AG09309 (cell line): ENCODE data around the gene UBE2H.

Experiments used
- DNase-seq: peaks from one replicate; pipeline ENCODE4 v3.0.0-alpha.2; 2010; ENCODE audit warnings: low read depth
- H3K4me3 ChIP-seq: 2 replicates; pipeline ENCODE4 v1.5.1; 2011; ENCODE audit warnings: mild to moderate bottlenecking, low read depth, low read length, moderate library complexity; ENCODE audit not compliant: control insufficient read depth
- CTCF ChIP-seq: IDR thresholded peaks from 2 replicates; pipeline ENCODE4 v1.5.1; 2011; ENCODE audit warnings: mild to moderate bottlenecking, low read depth, low read length, inconsistent platforms; ENCODE audit not compliant: insufficient read depth, control insufficient read depth; ENCODE audit errors: missing control alignments

The UBE2H gene

DNA sequence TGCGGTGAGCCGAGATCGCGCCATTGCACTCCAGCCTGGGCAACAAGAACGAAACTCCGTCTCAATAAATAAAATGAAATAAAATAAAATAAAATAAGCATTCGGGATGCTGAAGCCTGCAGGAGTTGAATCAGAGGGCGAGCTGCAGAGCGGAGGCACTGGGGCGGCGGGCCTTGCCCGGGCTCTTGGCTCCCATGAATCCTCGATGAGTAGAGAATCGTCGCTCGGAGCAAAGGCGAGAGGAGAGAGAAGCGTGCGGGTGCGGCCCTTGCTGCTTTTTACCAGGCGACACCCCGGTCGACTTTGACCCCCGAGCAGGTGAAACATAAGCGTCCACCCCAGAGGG lies 168.3 kb downstream of the UBE2H start:
- no peak overlapping the region for H3K4me3 ChIP-seq
- TF ChIP-seq CTCF, result no peak
- DNase-seq, result no peak

GRCh38 chr7:129783584-129783919 lies 169.2 kb downstream of the UBE2H start:
- no peak for DNase-seq
- no peak for TF ChIP-seq CTCF
- H3K4me3 ChIP-seq, result no peak overlapping the region

DNA sequence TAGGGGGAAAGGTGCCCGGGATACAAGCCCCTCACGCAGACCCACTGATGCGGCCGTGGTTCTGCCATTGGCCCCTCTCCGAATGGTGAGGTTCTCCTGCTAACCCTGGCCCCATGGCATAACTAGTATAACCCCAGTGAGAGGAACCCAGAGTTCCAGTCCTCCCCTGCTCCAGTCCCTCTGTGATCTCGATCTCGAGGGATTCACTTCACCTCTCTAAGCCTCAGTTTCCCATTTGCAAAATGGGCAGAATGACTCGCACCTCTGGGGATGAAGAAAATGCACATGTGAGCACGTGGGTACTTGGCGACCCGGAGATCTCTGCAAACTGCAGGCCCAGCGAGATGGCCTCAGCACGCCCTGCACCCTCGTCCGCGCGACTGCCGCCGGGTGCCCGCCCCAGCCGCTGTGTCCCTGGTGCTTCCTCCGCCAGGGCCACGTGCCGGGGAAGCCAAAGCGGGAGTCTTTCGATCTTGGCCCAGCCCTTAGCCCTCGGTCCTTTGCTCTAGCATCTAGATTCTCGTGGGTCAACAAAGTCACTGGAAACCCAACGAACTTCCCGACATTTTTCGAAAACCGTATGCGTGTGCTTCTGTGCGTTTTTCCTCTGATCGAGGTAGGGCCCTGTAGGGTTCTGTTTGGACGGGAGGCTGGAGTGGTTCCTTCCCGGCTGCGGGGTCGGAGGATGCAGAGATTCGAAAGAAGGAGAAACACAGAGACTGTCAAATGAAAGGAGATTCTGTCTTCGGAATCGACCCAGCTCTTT lies 169.8 kb downstream of the UBE2H start:
- DNase-seq, result no peak
- no peak overlapping the region for H3K4me3 ChIP-seq
- TF ChIP-seq CTCF, result no peak

- no peak for DNase-seq
- no peak overlapping the region for H3K4me3 ChIP-seq
- TF ChIP-seq CTCF, result no peak
These were observed 170.6 kb downstream of the UBE2H start for GRCh38 chr7:129781928-129782817.

- TF ChIP-seq CTCF, result no peak
- DNase-seq, result no peak
- no peak overlapping the region for H3K4me3 ChIP-seq
These were observed 171.5 kb downstream of the UBE2H start for GRCh38 chr7:129780974-129781927.
